HG03064 (cell line): ENCODE data around the gene GALNT17.
"Not testable (repeated sequence)": the region's sequence is repeated elsewhere in the genome, so short reads cannot be mapped to it uniquely, and the experiment has no call there.

Experiments
- ATAC-seq: cut with Tn5 transposase; IDR thresholded peaks from one replicate; pipeline ENCODE4 v1.9.1; 2021; ENCODE audit warnings: low read depth; ENCODE audit not compliant: unreplicated experiment

The GALNT17 gene

DNA sequence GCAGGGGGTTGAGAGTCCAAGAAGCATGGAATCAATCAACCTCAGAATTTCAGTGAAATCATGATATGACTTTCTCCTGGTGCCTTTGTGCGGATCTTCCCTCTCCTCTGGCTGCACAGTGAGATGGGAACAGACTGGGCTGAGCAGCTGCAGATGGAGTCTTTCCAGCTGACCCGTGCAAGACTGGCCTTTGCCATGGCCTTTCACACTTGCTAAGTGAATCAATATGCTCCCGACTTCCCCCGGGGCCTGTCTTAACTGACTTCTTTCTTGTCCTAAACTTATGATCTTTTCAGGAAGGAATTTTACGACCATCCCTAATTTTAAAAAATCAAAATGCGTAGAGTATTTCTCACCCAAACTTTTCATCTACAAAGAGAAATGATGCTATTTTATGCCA, 469.9 kb downstream of the GALNT17 start:
- ATAC-seq: no peak

DNA sequence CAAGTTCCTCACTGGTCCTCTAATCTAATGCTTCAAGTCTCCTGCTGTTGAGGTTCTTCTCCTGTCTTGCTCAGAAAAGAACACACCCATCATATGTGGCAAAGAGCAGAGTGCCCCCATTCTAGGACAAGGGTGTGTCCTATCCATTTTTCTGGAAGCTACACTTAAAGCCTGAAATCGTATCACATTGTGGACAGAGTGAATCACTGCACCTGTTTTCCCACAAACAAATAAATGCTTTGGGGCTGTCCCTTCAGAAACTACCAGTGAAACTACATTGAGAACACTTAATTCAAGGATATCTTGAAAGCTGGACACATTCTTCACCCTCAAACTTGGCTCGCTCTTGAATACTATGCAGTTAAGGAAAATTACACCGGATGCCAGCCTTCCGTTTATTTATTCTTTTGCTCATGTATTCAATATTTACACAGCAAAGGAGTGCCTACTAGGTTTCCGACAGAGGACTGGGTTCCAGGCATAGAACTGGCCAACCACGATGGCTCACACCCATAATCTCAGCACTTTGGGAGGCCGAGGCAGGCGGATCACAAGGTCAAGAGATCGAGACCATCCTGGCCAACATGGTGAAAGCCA, 473.0 kb downstream of the GALNT17 start:
- ATAC-seq: no peak

DNA sequence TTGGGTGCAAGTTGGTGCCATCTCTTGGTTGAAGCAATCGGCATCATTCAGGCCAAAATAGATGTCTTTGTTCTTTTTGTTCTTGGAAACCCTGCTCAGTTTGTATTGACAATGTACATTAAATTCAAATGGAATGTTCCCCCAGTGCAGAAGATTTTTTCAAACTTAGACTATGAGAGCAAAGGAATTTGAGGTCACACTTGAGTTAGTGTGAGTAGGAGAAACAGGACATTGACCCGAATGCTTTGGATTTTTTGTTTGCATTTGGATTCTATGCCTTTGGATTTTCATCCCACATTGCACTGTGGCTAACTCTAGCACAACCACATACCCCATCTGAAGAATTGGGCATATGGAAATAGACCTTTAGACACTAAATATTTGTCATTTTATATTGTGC, 480.0 kb downstream of the GALNT17 start:
- no peak for ATAC-seq

- no peak for ATAC-seq
Measured at GRCh38 chr7:71612911-71613310, 481.0 kb downstream of the GALNT17 start.

DNA sequence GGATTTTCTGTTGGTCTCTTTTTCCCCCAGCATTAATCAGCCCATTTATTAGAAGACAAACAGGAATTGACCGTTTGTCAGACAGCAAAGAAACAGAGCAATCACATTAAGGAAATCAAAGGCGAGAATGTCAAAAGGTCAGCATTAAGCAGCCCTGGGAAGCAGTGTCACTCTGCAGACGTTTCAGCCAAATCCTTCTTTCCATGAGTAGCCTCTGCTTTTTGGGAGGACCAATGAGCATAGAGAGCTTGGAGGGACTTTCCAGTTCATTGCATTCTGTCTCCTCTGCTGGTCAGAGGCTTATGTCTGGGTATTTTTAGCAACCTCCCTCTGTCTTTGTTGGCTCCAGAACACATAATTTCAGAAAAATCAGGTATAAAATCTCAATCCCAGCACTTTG, 481.4 kb downstream of the GALNT17 start:
- ATAC-seq: no peak

DNA sequence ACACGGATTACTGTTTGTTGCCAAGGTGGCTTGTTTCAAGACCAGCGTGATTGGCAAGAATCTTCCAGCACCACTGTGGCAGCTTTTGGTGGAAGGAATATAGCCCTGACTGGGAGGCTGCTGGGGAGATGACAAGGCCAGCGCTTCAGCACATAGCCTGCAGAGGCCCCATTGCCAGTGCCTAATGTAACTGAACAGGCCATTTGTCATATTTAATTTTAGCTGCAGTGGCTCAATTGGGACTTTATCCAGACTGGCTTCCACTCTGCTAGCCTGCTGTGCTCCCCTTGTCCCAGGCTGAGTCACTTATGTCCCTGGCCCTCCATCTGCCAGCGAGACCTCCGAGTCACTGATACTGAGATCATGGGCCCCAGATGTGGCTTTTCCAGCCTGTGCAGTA, 483.1 kb downstream of the GALNT17 start:
- ATAC-seq: no peak

DNA sequence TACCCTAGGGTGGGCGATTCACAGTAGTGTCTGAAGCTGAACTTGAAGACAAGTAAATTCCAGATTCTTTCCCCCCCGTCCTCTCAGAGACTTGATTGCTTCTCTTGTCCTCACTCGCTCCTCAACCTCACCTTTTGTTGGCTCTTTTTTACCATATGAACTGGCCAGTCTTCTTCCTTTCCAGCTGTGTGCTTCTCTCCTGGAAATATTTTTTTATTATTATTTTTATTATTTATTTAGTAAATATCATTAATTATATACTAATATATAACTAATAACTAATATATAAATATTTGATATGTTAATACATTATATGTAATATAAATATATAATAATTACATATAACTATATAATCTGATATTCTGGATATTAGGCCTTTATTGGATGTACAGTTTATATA, 484.3 kb downstream of the GALNT17 start:
- ATAC-seq: no peak

DNA sequence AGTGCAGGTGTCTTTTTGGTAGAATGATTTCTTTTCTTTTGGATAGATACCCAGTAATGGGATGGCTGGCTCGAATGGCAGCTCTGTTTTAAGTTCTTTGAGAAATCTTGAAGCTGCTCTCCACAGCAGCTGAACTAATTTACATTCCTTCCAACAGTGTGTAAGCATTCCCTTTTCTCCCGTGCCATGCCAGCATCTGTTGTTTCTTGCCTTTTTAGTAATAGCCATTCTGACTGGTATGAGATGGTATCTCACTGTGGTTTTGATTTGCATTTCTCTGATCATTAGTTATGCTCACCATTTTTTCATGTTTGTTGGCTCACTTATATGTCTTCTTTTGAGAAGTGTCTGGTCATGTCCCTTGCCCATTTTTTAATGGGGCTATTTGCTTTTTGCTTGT, 486.3 kb downstream of the GALNT17 start:
- ATAC-seq: no peak

- ATAC-seq: no peak
Measured at GRCh38 chr7:71625545-71625944, 493.6 kb downstream of the GALNT17 start.

DNA sequence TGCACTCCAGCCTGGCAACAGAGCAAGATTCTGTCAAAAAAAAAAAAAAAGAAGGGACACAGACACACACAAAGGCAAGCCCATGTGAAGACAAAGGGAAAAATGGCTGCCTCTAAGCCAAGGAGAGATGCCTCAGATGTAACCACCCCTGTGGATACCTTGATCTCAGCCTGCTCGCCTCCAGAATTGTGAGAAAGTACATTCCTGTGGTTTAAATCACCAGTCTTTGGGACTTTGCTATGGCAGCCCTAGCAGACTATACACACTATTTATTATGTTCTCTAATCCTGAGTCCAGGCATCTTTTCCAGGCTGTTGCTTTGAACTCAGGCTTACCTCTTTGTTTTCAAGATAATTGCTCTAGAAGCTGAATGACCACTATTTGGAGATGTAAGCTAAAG, 494.3 kb downstream of the GALNT17 start:
- ATAC-seq: no peak

GRCh38 chr7:71627651-71628050, 495.7 kb downstream of the GALNT17 start:
- ATAC-seq: no peak

- ATAC-seq: no peak
Measured at GRCh38 chr7:71630516-71630915, 498.6 kb downstream of the GALNT17 start.

DNA sequence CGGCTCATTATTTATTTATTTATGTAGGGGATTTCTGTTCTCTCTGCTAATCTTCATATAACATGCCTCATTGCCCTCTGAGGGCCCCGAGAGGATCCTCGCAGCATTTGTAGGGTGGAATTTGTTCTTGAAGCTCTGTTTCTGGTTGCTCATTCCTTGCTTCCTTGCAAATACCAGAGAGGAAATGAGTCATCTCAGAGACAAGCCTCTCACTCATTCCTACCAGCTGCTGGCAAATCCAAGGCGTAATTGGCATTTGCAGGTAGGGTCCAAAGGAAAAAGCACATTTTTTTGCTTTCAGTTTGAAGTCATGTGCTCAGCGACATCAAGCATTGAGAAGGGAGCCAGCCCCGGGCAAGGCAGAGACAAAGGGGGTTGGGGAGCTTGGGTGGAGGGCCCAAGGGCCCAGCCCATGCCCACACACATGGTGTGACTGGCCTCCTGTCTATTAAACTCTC, 501.6 kb downstream of the GALNT17 start:
- ATAC-seq: no peak

GRCh38 chr7:71635849-71636248, 503.9 kb downstream of the GALNT17 start:
- not testable (repeated sequence) for ATAC-seq

- no peak for ATAC-seq
Measured at GRCh38 chr7:71636329-71636728, 504.4 kb downstream of the GALNT17 start.

DNA sequence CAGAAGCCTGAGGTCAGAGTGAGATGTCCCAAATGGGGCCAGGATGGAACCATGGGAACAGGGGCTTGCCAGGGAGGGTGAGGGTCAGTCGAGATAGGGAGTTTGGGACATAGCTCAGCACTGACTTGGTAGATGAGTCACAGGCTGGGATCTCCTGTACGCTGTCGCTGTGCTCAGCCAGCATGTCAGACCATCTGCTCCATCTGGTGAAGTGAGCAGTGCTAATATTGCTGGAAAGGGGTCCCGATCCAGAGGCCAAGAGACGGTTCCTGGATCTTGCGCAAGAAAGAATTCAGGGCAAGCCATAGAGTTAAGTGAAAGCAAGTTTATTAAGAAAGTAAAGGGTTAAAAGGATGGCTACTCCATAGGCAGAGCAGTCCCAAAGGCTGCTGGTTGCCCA, 505.6 kb downstream of the GALNT17 start:
- ATAC-seq: no peak

DNA sequence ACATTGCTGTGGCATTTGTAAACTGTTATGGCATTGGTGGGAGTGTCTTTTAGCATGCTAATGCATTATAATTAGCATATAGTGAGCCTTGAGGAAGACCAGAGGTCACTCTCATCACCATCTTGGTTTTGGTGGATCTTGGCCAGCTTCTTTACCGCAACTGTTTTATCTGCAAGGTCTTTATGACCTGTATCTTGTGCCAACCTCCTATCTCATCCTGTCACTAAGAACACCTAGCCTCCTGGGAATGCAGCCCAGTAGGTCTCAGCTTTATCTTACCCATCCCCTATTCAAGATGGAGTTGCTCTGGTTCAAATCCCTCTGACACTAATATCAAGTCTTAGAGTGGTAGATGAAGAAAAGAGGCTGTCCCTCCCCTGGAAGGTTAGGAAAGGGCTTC, 506.2 kb downstream of the GALNT17 start:
- no peak for ATAC-seq

- no peak for ATAC-seq
Measured at GRCh38 chr7:71639382-71640085, 507.6 kb downstream of the GALNT17 start.

DNA sequence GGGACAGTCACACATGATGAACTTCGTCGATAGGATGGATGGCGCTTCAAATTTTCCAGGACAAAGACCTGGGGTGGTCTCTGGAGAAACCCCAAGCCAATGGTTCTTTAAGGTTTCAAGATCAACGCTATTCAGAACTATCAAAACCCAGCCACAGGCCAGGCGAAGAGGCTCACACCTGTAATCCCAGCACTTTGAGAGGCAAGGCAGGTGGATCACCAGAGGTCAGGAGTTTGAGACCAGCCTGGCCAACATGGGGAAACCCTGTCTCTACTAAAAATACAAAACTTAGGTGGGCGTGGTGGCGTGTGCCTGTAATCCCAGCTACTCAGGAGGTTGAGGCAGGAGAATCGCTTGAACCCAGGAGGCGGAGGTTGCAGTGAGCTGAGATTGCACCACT, 511.1 kb downstream of the GALNT17 start:
- ATAC-seq: not testable (repeated sequence)

- ATAC-seq: no peak
Measured at GRCh38 chr7:71645836-71646235, 513.9 kb downstream of the GALNT17 start.

GRCh38 chr7:71649812-71650211, 517.9 kb downstream of the GALNT17 start:
- ATAC-seq: no peak

GRCh38 chr7:71650653-71651337, 518.9 kb downstream of the GALNT17 start:
- no peak for ATAC-seq
